Measurements from ENCODE around the gene DCN.

DCN gene

DNA sequence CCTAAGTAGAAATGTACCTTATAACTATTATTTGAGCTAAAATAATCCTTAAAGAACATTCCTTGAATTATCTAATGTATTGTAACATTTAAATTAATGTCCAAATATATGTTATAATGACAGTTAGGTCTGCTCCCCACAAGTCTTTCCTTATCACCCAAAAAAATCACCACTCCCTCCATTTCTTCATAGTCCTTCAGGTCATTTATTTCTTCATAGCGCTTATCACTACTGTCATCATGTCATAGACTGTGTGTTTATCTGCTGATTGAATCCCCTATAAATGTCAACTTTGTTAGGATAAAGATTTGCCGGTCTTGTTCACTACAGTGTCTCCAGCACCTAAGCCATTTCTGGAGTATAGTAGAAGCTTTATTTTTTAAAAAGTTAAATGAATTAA lies 83.3 kb downstream of the DCN start:
- DNase-seq (ENCODE audit: low read depth), result no peak

DNA sequence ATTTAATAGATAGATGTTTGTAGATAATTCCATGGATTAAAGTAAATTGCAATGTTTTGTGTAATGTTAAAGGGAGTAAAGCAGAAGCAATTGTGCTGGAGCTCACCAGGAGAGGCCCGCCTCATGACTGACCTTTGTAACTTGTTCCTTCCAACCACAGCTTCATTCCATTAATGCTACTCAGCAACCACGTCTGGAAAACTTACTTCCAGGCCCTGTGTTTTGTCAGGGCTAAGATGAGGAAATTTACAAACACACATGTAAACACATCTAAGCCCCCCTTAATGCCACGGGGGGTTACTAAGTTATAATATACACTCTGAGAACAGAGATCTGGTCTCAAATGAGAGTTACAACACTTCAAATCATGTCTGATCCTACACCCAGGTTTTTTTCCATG lies 83.7 kb downstream of the DCN start:
- DNase-seq (ENCODE audit: low read depth), result no peak

DNA sequence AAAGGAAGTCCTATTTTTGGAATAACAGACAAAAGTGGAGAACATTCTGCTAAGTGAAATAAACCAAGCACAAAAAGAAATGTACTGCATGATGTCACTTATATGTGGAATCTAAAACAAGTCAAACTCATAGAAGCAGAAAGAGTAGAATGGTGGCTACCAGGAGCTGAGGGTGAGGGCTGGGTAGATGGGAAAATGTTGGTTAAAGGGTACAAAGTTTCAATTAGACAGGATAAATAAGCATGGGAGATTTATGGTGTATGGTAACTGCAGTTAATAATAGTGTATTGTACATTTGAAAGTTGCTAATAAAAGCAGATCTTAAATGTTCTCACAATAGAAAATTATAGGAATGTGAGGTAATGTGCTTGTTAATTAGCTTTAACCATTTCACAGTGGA lies 84.2 kb downstream of the DCN start:
- DNase-seq (ENCODE audit: low read depth), result no peak

GRCh38 chr12:91094957-91095356 lies 87.7 kb downstream of the DCN start:
- DNase-seq (ENCODE audit: low read depth), result no peak

DNA sequence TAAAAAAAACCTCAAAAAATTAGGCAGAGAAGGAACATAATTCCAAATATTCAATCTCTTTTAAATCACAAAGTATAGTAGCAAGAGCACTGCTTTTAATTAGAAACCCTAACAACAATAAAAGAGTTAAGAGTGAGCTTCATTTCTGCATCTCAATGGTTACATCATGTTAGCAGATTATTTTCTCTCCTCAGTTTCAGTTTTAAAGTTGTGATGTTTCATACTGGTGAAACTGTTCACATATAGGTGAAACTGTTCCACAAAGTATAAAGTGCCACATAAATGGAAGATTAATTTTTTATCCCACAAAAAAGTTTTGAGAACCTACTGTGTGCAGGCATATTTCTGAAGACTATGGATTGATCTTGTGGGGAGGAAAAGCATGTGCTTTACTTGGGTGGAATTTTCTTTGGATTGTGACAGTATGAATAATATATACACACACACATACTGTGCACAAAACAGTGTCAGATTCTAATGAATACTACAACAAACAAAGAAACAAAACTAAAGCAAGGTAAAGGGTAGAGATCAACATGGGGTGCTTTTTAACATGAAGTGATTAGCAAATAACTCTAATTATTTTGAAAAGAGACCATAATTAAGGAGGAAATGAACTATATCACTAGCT lies 88.5 kb downstream of the DCN start:
- DNase-seq (ENCODE audit: low read depth), result no peak

DNA sequence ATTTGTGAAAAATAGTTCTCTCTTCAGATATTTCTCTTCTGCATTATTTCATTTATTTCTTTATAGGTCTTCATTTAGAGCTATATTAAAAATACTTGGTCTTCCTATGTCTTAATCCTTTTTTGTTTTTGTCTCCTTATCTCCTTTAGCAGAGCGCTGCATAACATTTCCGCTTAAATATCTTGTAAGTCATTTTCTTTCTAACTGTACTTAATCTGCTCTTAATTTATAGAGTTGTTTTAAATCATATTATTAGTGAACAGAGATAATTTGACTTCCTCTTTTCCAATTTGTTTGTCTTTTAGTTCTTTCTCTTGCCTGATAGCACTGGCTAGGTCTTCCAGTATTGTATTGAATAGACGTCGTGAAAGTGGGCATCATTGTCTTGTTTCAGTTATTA lies 89.3 kb downstream of the DCN start:
- DNase-seq (ENCODE audit: low read depth), result no peak

- DNase-seq (ENCODE audit: low read depth), result no peak
Measured at GRCh38 chr12:91091916-91092715, 90.5 kb downstream of the DCN start.
